ENCODE results near the gene BLACAT1. TPM values are rescaled to one million over a fixed set of nuclear protein-coding genes. Genes with fewer than 3 reads are reported as not detected.
A peak's percentile ranks its signal among the peaks of the same experiment; 100 is the strongest.

The BLACAT1 gene
- total and polyA plus RNA-seq, 9 of the 15 experiments (the other 6 are each of a cell fraction or from before 2014, with no cell fraction given), result 0.10 to 5.9 (median 0.73) TPM

DNA sequence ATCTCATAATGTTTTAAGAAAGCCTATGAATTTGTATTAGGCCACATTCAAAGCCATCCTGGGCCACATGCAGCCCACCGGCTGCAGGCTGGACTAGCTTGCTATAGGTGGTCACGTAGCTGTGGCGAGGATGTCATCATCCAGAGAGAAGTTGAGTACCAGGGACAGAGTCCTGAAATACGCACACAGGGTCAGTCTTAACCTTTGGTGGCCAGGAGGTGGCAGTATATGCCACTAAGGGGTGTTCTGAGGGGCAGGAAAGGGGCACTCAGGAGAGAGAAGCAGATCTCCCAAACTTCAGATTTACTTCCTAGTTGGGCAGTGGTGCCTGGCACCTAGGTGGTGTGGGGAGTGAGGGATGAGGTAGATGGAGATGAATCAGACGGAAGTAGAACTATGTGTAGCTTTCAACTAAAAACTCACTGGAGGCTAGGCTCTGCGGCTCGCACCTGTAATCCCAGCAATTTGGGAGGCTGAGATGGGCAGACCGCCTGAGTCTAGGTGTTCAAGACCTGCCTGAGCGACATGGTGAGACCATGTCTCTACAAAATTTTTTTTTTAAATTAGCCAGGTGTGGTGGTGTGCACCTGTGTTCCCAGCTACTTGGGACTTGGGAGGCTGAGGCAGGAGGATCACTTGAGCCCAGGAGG is 32.4 kb upstream of the BLACAT1 start (continued):
- TF ChIP-seq FOXA1 (IDR thresholded peaks at IDR 0.05; ENCODE audit: borderline replicate concordance) (no peak), POLR2A (conservative IDR thresholded peaks at IDR 0.05) (no peak), ZNF764 (CRISPR knock-in tag; IDR thresholded peaks at IDR 0.05; ENCODE audit: low read depth) (no peak), RCOR1 (IDR thresholded peaks at IDR 0.05; ENCODE audit: borderline replicate concordance in 1 of 2, low read depth in 2 of 2, low read length in 2 of 2) (0 out of 4 replicates have a peak, but pooled peaks of 1 of the 2 experiments have one; percentile 15), SRF (CRISPR knock-in tag; IDR thresholded peaks at IDR 0.05) (no peak), HMG20A (CRISPR knock-in tag; conservative IDR thresholded peaks at IDR 0.05) (no peak), ZBTB7A (IDR thresholded peaks at IDR 0.05; ENCODE audit: borderline replicate concordance, control insufficient read depth, low read depth, low read length) (no peak), ARID2 (IDR thresholded peaks at IDR 0.05) (peak; percentile 69), MCM7 (IDR thresholded peaks at IDR 0.05) (no peak), CCNT2 (IDR thresholded peaks at IDR 0.05; ENCODE audit: borderline replicate concordance, extremely low read depth, insufficient read length, low read depth, low read length) (no peak), ZNF77 (CRISPR knock-in tag; IDR thresholded peaks at IDR 0.05) (no peak), ZNF217 (CRISPR knock-in tag; IDR thresholded peaks at IDR 0.05) (0 out of 2 replicates have a peak, but pooled peaks have one; percentile 47), SRSF3 (IDR thresholded peaks at IDR 0.05; ENCODE audit: insufficient read depth, low read length) (no peak), HDGF (IDR thresholded peaks at IDR 0.05) (no peak), TBP (optimal IDR thresholded peaks at IDR 0.05; ENCODE audit: low read depth, low read length) (no peak), ETV1 (tag; conservative IDR thresholded peaks at IDR 0.05; ENCODE audit: low read depth) (peak; percentile 27; the same call in 1 of the 2 replicates)
- TF ChIP-seq, protein P1, sequence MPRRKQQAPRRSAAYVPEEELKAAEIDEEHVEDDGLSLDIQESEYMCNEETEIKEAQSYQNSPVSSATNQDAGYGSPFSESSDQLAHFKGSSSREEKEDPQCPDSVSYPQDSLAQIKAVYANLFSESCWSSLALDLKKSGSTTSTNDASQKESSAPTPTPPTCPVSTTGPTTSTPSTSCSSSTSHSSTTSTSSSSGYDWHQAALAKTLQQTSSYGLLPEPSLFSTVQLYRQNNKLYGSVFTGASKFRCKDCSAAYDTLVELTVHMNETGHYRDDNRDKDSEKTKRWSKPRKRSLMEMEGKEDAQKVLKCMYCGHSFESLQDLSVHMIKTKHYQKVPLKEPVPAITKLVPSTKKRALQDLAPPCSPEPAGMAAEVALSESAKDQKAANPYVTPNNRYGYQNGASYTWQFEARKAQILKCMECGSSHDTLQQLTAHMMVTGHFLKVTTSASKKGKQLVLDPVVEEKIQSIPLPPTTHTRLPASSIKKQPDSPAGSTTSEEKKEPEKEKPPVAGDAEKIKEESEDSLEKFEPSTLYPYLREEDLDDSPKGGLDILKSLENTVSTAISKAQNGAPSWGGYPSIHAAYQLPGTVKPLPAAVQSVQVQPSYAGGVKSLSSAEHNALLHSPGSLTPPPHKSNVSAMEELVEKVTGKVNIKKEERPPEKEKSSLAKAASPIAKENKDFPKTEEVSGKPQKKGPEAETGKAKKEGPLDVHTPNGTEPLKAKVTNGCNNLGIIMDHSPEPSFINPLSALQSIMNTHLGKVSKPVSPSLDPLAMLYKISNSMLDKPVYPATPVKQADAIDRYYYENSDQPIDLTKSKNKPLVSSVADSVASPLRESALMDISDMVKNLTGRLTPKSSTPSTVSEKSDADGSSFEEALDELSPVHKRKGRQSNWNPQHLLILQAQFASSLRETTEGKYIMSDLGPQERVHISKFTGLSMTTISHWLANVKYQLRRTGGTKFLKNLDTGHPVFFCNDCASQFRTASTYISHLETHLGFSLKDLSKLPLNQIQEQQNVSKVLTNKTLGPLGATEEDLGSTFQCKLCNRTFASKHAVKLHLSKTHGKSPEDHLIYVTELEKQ (CRISPR knock-in tag; IDR thresholded peaks at IDR 0.05), result no peak
- TF ChIP-seq, protein P2, sequence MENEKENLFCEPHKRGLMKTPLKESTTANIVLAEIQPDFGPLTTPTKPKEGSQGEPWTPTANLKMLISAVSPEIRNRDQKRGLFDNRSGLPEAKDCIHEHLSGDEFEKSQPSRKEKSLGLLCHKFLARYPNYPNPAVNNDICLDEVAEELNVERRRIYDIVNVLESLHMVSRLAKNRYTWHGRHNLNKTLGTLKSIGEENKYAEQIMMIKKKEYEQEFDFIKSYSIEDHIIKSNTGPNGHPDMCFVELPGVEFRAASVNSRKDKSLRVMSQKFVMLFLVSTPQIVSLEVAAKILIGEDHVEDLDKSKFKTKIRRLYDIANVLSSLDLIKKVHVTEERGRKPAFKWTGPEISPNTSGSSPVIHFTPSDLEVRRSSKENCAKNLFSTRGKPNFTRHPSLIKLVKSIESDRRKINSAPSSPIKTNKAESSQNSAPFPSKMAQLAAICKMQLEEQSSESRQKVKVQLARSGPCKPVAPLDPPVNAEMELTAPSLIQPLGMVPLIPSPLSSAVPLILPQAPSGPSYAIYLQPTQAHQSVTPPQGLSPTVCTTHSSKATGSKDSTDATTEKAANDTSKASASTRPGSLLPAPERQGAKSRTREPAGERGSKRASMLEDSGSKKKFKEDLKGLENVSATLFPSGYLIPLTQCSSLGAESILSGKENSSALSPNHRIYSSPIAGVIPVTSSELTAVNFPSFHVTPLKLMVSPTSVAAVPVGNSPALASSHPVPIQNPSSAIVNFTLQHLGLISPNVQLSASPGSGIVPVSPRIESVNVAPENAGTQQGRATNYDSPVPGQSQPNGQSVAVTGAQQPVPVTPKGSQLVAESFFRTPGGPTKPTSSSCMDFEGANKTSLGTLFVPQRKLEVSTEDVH (IDR thresholded peaks at IDR 0.05; ENCODE audit: low read depth, partially characterized antibody), result no peak
- TF ChIP-seq, protein P3, sequence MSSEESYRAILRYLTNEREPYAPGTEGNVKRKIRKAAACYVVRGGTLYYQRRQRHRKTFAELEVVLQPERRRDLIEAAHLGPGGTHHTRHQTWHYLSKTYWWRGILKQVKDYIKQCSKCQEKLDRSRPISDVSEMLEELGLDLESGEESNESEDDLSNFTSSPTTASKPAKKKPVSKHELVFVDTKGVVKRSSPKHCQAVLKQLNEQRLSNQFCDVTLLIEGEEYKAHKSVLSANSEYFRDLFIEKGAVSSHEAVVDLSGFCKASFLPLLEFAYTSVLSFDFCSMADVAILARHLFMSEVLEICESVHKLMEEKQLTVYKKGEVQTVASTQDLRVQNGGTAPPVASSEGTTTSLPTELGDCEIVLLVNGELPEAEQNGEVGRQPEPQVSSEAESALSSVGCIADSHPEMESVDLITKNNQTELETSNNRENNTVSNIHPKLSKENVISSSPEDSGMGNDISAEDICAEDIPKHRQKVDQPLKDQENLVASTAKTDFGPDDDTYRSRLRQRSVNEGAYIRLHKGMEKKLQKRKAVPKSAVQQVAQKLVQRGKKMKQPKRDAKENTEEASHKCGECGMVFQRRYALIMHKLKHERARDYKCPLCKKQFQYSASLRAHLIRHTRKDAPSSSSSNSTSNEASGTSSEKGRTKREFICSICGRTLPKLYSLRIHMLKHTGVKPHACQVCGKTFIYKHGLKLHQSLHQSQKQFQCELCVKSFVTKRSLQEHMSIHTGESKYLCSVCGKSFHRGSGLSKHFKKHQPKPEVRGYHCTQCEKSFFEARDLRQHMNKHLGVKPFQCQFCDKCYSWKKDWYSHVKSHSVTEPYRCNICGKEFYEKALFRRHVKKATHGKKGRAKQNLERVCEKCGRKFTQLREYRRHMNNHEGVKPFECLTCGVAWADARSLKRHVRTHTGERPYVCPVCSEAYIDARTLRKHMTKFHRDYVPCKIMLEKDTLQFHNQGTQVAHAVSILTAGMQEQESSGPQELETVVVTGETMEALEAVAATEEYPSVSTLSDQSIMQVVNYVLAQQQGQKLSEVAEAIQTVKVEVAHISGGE (CRISPR knock-in tag; IDR thresholded peaks at IDR 0.05), result no peak
